Inflammatory macrophage treated with lipopolysaccharide for 4 hours (primary cell): ENCODE data around the gene SPON2.

Source experiments
- DNase-seq: peaks from one replicate; pipeline ENCODE4 v3.0.0-alpha.2; 2020

Gene SPON2

DNA sequence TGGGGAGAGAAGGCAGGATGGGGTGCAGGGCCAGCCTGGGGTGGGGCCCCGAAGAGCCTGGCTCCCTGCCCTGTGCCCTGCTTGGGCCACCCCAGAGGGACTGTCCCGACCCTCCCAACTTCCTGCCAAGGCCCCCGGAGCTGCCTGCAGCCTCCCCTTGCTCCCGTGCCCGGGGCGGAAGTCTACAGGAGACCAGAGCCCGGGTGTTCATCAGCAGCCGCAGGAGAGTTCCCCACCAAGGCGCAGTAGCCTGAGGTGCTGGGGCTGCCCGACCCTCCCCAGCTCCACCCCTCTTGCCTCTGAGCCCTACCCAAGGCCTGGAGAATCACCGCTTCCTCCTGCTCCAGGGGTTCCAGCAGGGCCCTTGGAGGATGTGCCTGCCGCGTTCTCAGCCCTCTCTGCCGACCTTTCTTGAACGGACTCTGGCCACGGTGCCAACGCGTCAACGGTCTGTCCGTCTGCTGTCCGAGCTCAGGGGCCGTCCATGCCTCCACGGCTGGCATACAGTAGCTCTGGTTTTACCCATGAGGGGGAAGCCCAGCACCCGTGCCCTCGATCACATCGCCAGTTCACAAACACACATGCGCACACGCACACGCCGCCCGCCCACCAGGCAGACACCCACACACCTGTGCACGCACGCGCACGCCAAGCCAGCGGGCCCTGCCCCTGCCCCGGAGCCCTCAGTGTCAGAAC lies 36.0 kb upstream of the SPON2 start:
- DNase-seq, result no peak

DNA sequence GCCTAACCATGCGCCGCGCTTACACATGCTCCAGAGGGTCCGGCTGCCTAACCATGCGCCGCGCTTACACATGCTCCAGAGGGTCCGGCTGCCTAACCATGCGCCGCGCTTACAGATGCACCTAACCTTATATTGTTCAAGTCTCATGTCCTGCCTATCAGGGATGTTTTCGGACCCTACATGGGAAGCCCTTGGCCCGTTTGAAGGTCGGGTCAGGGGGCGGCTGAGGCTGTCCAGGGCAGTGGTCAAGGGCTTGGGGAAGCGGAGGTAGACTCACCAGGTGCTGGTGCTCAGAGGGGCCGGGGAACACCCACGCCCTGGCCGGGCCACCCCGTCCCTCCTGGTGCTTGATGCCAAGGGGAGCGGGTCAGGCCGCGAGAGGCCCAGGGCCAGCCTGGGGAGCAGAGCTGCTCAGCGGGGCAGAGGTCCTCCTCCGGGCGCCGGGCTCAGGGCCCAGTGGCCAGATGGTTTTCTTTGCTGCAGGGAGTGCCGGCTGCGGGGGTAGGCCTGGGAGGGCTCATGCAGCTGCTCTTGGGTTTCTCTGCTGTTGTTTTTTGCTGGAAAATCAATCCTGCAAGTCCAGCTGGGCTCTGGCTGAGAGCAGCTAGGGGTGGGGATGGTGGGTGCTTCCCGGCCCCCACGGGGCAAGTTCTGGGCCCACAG lies 35.4 kb upstream of the SPON2 start:
- no peak for DNase-seq

DNA sequence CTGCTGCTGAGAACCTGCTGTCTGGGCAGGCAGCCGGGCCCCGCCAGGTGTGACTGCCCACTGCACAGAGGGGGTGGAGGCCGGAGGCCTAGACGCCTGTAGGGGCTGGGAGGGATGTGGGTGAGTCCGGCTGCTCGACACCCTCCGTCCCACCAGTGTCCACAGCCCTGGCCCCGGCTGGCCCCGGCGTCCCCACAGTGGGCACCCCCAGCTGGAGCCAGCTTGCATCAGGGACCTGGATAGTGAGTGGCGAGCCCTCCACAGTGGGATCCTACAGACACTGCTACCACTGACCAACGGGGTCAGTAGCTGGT lies 34.7 kb upstream of the SPON2 start:
- DNase-seq, result no peak

DNA sequence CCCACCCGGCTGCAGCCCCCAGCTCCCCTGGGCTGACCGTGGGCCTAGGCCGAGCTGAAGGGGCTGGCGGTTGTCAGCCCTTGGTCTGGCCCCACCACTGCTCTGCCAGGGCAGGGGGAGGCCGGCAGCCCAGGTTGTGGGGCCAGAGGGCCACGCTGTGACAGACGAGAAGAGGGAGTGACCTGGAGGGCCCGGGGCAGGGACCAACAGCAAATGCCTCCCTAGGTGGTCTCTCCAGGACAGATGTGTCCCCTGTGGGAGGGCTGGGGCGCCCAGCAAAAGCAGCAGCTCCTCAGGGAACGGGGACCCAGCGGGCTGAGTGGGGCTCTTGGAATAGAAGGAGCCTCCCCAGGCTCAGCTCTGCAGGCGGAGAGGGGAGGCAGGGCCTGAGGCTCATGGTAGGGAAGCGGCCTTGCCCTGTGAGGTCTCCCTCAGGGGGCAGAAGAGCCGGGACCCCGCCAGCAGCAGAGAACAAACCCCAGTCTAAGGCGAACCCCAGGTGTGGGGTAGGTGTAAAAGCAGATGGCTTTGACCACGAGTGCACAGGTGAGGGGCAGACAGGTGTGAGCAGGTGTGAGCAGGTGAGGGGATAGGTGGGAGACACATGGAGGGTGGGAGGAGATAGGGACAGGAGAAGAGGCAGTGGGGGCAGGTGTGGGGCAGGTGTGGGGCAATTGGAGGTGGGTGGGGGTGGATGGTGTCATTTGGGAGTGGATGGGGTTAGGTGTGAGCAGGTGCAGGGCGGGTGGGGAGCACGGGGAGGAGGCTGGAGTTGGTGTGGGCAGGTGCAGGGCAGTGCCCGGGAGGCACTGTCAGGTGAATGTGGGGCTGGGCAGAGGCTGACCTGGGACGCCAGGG lies 34.1 kb upstream of the SPON2 start:
- DNase-seq, result no peak

DNA sequence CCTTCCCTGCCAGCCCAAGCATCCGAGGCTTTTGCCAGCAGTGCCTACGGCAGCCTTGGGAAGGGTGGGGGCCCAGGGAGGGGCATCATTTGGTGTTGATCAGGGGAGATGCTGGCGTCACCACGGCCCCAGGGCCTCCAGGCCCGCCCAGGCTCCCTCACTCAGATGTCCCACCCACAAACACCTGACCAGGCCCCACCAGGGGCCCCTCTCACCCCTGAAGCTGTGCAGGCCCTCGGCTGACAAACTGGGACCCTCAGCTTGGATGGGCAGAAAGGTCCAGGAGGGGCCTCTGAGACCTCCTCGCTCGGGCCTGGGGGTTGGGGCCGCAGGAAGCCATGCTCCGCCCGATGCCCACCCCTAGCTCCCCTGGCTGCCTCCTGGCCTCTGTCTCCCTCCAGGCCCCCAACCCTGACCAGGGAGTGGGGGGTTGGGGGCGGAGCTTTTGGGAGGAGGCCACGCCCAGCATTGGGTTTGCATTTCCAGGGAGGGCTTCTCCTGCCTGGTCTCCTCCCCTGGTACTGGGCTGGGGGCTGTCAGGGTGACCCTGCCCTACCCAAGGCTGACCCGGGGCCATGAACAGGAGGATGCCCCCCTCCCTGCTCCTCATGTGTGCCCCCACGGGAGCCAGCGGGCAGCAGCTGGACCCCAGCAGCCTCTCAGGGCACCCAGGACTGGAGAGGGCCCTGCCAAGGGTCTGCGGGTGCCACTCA lies 33.4 kb upstream of the SPON2 start:
- DNase-seq, result no peak

DNA sequence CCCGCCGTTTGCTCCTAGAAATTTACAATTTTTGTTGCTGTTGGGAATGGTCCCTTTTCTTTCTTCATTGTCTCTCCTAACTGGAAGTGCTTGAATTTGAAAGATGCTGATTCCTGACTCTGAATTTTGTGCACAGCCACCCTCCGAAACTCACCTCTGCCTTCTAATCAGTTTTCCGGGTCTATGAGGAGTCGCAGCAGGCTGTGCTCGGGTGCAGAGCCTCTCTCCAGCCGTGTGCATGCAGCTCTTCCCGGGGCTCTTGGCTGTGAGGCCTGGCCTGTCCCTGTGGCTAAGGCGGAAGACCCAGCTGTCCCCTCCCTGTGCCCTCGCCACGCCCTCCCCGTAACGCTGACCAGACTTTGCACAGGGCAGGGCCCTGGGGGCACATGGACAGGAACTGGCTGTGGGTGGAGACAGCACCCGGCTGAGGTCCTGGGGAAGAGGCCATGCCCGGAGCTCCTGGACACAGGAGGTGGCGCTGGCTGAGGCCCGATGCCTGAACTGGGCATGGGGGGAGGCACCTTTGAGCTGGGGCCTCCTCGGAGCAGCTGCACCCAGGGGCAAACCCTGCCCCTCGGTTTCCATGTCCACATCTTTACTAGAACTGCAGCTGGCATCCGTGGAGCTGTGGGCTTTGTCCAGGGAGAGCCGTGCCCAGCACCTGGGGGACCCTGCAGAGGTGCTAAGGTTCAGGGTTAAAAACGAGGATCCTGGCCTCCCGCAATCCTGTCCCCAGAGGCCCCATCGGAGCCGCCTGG lies 32.6 kb upstream of the SPON2 start:
- DNase-seq, result no peak

DNA sequence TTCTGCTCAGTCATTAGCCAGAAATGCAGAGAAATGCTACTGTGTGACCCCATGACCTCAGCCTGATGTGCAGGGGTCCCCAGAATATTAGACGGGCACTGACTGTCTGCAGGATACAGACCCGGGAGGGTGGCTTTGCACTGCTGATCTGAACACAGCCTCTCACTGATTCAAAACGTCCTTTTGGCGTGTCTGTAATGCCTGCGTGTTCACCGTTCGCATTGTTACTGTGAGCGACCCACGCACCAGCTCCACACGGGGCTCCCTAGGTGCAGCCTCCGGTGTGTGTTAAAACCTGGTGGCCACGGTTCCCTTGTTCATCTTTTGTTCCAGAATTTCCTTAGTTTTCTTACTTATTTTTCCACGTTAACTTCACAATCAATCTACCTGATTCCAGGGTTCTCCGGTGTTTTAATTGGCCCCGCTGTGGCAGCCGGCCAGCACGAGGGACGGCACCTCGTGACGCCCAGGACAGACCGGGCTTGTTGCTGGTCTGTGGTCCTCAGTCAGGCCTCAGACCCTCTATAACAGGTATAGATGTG lies 32.0 kb upstream of the SPON2 start:
- DNase-seq, result no peak

DNA sequence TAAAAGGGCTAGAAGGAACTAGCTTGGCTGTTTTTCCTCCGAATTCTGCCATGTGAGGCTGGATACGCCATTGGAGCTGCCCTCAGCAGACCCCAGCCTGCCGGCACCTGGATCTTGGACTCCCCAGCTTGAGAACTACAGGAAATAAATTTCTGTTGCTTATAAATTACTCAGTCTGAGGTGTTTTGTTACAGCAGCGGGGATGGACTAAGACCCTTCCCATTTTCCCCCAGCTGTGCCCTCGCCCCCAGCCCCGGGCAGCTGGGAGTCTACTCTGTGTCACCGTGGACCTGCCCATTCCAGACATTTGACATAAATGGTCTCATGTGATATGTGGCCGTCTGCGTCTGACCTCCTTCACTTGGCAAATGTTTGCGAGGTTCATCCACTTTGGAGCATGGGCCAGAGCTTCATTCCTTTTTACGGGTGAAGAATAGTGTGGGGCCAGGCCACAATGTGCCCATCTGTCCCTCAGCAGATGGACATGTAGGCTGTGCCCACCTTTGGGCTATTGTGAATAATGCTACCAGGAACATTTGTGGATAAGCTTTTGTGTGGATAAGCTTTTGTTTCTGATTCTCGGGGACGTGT lies 30.7 kb upstream of the SPON2 start:
- DNase-seq, result no peak

DNA sequence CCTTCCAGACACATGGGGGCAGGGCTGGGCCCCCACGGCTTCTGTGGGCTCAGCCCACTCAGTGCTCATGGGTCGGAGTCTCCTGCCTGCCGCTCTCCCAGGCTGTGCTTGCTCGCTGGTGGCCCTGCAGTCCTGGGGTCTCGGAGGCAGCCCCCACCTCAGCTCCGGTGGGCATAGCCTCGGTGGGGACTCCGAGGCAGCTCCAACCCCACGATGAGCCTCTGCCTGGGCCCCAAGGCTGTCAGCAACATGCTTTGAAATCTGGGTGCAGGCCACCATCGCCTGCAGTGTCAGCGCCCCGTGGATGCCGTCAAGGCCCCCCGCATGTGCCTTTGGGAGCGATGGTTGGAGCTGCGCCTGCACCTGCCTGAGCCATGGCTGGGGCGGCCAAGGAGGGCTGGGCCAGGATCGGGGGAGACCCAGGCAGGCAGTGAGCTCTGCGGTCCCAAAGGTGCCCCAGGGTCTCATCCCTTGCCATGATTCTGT lies 30.2 kb upstream of the SPON2 start:
- DNase-seq, result no peak

DNA sequence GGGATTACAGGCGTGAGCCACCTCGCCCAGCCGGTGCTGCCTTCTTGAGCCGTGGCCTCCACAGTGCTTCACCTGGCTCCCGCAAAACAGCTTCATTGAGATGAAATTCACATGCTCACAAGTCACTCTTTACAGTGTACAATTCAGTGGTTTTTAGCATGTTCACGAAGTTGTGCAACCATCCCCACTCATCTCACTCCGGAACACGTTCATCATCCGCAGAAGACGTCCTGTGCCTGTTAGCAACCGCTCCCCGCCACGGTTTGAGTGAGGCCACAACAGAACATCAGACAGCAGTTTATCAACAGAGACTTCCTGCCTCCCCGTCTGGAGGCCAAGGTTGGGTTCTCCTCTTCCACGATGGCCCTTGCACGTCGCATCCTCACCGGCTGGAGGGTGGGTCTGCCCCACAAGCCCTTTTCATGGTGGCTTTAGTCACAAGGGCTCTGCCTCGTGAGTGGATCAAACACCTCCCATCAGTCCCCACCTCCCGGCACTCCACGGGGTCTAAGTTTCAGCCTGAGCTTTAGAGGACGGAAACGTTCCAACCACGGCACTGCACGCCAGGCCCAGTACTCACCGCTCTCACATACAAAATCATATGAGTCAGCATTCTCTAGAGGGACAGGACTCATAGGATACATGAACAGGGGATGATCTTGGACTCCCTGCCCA lies 29.6 kb upstream of the SPON2 start:
- DNase-seq, result peak; percentile 56

DNA sequence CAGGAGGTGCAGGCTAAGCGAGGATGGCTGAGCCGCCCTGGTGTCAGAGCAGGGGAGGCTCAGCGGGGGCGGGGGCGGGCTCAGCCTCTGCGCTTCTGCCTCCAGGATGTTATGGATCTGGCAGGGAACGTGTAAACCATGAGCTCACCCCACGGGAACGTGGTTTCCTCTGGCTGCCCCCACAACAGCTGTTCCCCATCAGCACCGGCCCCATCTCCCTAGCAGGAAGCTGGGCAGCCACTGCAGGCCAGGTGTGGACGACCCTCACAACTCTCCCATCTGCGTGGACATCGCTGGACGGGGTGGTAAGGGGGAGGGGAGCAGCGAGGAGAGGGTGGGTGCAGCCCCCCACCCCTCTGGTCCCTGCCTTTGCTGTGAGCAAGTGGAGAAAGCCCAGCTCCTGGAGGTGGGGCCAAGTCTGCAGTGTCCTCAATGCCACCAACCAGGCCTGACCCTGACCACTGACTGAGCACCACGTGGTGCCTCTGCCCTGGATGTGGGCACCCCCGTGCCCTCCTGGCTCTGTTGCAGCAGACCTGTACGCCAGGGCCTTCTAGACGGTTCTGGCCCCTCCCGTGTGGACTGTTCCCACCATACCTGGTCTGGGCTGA lies 28.1 kb upstream of the SPON2 start:
- DNase-seq, result no peak

DNA sequence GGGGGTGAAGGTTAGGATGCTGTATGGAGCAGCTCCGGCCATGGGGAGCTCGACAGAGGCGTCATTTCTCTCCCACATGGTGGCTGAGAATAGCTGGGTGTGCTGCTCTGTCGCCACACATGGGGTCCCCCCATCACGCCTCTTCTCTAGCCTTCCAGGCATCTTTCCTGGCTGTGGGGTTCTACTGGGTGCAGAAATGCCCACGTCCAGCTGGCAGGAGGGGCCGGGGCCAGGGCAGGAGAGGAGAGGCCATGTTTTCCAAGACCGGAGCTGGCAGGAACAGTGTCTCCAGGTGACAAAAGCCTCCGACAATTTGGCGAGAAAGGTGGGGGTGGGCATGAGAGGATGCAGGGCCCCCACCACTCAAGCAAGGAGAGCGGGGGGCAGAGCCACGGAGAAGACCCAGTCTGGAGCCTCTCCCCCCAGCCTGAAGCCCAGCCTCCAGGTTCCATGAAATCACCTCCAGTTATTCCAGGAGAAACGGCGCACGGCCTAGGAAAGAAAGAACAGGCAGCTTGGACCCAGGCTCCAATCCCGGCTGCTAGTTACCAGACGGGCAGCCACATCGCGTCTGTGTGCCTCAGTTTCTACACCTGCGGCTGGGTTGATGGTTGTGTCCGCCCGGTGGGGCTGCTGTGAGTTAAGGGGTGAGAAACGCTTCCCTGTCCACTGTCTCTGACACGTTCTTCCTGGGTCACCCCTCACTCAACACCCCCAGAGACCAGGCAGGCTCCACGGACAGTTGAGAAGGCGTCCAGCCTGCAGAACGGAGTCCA lies 27.4 kb upstream of the SPON2 start:
- DNase-seq, result no peak

DNA sequence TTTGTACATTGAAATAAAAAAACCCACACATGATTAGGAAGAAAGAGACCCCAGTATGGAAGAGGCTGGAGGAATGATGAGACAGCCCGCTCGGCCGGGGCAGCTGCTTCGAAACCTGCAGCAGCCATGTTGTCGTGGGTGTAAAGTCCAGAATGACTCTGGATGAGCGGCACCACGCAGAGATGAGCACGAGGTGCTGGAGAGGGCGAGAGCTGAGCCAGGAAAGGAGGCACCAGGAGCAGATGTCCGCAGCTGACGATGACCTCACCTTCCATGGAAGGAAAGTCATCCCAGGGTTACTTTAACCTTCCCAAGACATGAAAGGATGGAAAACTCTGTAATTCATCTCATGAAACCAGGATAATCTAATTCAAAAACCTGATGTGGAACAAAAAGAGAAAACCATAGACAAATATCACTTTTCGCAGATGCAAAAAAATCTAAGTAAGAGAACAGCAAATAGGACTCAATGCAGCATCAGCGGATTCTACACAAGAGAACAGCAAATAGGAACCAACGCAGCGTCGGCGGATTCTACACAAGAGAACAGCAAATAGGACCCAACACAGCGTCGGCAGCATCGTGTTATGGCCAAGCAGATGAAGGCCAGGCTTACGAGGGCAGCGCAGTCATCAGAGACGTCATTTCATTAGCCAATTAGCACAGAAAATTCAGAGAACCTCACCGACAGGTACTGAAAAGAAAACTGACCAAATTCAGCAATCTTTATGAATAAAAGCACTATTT lies 25.9 kb upstream of the SPON2 start:
- no peak for DNase-seq

DNA sequence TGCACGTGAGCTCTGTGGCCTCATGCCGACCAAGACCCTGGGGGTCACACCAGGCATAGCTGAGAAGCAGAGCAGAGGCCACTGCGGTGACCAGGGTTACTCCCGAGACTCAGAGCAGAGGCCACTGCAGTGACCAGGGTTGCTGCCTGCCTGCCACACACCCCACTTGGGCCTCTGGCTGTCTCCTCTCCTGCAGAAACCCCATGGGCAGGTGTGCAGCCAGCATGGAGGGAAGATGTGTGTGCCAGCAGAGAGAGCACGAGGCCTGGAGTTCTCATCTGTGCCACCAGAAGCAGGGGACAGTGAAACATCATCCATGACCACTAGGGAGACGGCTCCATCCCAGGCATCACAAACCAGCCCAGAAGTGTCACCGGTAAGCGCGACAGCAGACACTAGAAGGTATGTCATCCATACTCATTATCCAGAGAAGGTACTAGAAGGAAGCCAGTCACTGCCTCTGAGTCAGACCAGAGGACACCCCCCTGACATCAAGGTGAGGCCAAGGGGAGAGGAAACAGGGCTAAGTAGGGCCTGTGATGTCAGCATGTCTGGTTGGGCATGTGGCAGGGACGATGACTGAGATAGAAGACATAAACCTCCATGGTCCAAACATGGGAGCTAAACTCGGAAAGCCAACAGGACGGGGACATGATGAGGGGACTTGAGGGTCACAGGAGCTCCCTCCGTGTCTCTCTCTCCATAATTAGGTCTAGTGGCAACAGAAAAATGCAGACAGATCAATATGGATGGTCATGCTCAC lies 24.2 kb upstream of the SPON2 start:
- no peak for DNase-seq

DNA sequence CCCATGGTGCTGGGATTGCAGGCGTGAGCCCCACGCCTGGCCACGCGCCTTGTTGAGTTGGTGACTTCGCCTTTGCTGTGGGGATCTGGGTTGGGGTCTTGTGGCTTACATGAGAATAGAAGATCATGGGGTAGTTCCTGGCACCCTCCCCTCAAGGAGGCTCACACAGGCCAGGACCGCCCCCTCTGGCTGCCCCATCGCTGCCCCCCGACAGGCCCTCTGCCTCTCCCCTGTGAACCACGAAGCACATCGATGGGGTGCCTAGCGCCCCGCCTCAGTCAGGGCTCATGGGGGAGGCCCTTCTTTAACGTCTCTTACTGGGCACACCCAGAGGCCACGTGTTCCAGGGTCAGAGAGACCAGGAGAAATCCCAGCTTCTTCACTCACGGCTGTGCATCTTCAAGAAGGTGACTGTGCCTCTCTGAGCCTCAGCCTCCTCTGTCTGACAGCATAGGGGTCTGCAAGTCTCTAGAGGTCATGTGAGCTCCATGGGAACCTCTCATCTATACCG lies 23.6 kb upstream of the SPON2 start:
- DNase-seq, result no peak

DNA sequence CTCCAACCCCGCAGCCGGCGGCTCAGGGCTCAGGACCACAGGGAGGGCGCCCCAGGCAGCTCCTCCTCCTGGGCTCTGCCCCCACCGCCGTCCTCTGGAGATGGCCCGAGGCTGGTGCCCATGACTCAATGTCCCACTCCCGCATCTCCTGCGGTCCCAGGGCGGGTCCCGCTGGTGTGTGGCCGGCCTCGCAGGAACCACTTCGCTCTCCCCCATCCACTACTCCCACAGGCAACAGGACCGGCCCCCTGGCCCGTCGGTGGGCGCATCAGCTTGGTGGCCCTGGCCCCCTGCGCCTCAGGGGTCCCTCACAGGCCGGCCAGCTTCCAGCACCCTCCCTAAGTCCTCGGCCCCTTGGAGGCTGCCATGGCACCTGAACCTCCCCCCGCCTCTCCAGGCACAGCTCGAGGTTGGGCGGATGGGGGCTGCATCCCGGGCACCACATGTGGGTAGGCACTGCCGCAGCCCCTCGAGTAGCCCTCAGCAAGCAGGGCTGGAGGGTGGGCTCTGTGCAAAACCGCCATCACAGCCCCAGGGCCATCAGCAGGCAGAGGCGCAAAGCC lies 22.8 kb upstream of the SPON2 start:
- DNase-seq, result no peak

DNA sequence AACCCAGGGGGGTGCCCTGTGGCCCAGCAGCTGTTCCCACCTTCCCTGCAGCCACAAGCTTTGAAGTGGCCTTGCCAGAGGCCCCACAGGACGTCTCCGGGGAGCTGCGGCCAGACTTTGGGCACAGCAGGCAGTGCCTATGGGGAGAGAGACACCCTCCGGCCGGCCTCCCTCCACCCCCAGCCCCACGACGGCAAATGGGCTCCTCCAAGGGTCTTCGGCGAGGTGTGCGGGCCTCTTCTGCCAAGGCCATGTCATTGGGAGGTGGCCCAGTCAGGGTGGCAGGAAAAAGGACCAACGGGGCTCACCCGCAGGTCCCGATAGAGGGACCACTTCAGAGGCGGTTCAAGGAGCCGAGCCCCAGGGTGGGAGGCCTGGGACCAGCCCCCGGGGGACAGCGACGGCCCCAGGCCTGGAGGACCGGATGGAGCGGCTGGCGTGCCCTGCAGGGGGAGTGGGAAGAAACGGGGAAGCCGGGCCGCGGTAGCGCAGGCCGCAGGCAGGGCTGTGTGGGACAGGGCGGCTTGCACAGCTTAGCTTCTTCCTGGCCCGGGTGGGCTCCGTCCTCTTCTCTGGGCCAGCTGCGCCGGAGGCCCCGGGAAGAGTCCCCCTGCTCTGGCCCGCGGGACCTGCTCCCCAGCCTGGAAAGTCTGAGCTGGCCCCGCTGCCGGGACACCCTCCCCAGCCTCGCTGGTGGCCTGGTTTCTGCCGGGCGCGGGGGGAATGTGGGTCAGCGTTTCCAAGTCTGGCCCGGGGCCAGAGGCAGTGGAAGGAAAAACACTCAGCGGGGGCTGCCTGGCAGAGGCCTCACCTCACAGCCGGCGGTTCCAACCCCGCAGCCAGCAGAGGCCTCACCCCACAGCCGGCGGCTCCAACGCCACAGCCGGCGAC lies 21.9 kb upstream of the SPON2 start:
- DNase-seq, result no peak
